NCI-H524 treated with DMSO at 0.1 percent for 48 hours (cell line): ENCODE measurements around the gene INSIG2.

Source experiments
- DNase-seq: peaks from one replicate; lab custom pipeline; 2025; lab: John Stamatoyannopoulos, UW

INSIG2 gene

DNA sequence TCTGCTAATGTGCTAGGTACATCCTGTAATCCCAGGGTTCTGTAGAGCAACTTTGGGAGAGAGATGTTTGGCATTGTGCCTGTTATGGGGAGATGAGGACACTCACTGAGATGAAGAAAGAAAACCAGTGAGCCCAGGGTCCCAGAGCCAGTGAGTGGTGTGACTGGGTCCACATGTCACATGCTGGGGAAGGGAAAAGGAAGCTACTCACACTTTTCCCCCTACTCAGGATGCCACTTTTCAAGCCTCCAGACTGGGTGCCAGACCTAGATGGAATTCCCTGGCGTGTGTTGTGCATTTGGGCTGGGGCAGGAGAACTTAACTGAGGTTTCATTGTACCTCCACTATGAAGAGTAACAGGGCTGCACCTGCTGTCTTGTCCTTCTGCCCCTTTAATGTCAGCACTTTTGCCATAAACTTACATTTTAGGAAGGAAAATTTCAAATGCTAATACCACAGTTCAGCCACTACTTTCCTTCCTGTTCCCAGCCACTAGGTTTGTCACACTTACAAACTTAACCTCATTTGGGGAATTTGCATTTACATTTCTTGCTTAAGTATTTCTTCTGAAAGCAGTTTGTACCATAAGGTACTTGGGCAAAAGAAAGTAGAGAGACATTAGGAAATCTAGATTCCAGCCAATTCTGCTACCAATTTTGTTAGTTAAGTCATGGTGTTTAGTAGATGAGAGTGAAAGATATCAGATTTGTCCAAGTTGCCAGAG, 10.2 kb downstream of the INSIG2 start:
- no peak for DNase-seq

GRCh38 chr2:118102433-118103082, 14.3 kb downstream of the INSIG2 start:
- no peak for DNase-seq

GRCh38 chr2:118103951-118104940, 16.0 kb downstream of the INSIG2 start:
- DNase-seq: no peak

DNA sequence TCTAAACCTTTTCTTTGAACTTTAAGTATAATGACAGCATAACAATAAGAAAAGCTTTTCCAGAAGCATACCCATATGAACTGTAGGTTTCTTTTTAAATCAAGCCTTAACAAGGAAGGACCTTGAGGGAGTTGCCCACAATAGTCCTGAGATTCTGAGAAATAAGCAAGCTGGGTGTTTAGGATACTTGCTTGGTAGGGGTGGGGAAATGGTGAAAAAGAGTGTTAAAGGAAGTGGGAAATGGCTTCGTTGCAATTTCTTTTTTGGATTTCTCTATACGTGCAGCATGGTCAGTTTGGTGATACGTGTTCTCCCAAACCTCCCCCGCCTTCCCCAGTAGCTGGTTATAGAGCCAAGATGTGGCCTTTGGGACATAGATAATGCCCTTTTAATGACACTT, 17.2 kb downstream of the INSIG2 start:
- DNase-seq: no peak

GRCh38 chr2:118106926-118107325, 18.7 kb downstream of the INSIG2 start:
- no peak for DNase-seq

DNA sequence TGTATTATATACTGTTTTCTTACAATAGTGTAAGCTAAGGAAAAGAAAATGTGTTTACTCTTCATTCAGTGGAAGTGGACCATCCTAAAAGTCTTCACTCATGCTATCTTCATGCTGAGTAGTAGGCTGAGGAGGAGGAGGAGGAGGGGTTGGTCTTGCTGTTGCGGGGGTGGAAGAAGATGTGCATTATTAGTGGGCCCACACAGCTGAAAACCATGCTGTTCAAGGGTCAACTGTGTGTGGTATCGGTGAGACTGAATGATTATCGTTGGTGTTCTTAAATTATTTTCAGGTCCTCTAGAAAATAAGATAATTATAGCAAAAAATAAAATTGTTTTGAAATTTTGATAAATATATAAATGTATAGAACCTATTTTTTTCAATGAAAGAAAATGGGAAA, 22.0 kb downstream of the INSIG2 start:
- DNase-seq: no peak

GRCh38 chr2:118110991-118111390, 22.7 kb downstream of the INSIG2 start:
- DNase-seq: no peak

- DNase-seq: no peak
Measured at GRCh38 chr2:118112771-118113334, 24.6 kb downstream of the INSIG2 start.

DNA sequence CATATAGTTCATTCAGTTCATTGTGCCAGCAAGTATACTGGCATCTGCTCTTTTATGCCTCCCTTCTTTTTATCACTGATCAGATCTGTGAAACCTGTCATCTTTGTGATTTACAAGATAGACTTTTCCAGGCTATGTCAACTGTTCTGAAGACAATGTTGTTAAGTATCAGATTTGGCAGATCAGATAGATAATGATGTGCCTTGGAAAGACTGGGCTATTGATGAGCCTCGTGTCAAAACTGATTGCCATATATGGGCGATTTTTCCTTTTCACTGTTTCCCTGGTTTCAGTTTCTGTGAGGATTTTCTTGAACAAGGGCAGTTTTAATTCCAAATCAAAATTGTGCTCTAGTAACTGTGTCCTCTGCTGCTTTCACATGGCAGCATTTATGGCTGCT, 26.6 kb downstream of the INSIG2 start:
- DNase-seq: no peak

DNA sequence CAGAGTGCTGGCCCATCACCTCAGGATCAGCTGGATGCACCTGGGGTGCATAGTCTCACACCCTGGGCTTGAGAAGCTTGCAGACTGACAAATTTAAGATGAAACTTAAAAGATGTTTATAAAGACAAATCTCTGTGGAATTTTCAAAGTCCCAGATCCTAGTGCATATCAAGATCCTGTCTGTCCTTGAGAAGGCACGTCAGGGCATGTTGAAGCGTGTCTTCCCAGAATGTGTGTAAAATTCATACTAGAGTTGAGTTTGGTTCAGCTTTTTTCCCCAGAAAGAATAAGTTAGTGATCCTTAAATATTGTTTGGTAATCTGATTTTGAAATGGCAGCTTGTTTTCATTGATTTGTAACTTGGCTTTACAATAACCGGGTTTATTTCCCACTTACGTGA, 27.5 kb downstream of the INSIG2 start:
- DNase-seq: no peak

DNA sequence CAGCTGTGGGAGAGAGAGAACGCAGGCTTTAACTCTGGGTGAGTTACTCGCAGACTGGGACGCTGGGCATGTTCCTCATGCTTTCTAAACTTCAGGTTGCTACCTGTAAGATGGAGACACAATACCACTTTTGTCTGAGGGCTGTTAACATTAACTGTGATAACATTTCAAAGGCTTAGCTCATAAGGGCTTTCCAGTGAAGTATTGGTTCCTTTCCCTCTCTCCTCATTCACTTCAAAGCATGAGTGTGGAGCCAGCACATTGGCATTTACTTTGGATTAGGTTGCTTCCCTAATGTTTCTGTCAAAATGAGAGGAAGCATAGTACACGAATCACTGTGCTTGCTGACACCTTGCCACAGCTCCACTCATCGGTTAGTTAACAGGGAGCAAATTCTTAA, 30.2 kb downstream of the INSIG2 start:
- DNase-seq: no peak

DNA sequence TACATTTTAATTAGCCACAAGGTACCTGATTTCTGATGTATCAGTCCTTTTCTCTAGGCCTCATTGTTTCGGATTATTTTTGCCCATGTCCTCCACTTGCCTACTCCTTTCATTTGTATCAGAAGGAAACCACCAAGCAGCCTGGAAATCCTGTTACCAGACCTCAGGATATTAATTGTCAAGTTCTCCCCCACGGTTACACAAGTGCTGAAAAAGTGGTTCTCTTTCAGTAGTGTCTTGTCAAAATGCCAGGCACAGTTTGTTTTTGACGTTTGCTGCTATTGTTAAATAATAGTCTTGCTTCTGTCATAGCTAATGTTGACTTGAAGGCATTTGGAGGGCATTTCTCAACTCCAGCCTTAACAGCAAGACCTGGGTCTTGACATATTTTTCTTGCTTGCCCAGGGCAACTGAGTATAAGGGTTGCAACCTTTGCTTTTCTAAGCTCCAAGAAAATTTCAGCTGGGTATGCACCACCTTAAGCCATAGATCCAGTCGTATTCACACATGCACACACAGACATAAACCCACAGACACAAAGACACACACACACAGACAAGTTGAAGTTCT, 31.0 kb downstream of the INSIG2 start:
- no peak for DNase-seq

GRCh38 chr2:118119761-118120400, 31.6 kb downstream of the INSIG2 start:
- DNase-seq: no peak

DNA sequence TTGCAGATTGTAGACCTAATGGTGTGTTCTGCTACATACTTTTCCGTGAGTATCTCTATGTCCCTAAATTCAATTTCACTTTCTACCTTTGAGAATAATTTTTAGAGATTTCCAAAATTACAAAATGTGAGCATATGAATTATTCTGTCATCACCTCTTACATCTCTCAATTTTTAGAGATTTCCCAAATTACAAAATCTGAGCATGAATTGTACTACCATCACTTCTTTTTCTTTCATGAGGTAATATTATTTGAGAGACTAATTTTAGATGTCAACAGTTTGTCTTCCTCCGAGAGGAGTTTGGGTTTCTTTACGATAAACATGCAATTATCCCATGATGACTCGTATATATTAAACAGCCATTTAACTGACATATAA, 32.1 kb downstream of the INSIG2 start:
- DNase-seq: no peak

DNA sequence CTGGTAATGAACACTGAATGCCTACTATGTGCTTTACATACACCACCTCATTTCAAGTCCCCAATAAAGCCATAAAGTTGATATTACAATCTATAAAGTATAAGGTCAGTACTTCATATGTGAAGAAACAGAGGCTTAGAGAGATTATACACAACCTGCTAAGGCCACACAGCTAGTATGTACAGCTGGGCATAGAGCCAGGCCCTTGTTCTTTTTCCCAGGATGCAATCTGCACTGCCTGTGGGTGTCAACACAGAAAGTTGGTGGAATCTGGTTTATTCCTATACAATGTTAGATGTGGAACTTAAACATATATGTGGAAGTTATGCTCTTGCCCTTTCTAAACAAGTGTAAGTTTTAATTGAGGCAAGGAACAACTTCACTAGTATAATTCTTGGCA, 32.8 kb downstream of the INSIG2 start:
- DNase-seq: no peak

DNA sequence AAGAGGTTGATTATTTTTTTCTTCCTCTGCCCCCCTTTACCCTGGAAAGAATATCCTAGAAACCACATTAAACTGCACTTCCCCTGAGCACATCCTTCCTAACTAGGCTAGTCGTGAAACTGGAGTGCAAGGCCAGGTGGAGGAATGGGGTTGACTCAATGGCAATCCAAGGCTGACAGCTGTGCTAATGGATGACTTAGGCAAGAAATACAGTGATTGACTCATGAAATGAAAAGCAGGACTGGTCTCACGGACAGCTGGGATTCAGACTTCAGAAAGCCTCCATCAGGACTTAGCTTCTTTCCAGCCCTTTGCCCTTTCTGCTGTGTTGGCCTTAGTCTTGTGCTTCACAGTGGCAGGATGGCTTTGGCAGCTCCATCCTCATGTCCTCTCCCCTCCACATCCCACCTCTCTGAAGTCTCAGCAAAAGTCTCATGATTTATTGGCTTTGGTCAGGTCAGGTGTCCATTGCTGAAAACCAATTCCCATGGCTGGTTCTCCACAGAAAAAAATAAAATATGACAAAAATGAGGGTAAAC, 33.8 kb downstream of the INSIG2 start:
- DNase-seq: no peak

GRCh38 chr2:118122594-118123281, 34.5 kb downstream of the INSIG2 start:
- DNase-seq: no peak

DNA sequence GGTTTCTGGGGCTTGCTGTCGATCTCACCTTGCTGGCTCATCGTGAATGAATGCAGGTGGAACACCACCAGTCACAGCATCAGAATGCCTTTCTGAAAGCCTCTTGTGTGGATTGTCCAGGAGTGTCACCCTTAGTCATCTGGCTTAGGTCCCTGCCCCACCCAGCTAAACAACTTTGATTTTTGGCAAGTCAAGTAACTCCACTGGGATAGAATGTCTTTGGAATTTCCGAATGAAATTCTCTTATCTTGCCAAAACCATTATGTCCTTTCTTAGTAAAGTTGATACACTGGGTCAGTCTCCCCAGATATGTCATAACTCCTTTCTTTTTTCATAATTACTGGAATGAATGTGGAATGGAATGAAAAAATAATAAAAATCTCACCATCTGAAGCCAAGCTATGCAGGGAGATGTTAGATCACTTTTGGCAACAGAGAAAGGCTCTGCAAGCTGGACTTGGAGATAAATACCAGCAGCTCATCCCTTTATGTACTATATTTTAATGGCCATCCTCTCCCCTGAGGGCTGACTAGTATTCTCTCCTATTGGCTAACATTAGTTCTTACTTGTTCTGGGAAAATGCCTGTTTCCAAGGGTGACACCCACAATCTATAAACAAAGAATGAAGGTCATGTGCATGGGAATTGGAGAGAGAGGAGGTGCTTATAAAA, 35.4 kb downstream of the INSIG2 start:
- no peak for DNase-seq

DNA sequence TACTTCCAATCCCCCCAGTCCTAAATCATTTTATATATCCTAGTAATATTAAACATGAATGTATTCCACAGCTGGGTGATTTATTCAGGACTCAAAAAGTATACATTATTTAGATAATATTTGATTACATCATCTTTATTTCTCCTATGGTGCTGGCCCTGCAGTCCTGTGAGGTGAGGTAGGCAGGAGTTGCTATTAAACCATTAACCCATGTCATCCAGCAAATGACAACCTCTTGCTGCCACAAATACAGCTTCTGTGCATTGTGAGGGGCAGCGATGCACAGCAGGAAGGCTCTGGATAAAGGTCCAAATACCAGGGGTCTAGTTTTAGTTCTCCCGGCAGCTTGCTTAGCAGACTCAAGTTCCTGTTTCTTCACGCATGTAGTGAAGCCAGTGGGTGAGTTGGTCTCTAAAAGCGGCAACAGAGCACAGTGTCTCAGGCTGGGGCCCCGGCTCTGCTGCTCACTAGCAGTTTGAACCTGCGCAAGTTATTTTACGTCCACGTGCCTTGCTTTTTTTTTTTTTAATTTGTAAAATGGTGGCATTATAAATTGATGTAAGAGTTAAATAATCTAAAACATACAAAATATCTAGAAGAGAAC, 36.1 kb downstream of the INSIG2 start:
- DNase-seq: no peak

DNA sequence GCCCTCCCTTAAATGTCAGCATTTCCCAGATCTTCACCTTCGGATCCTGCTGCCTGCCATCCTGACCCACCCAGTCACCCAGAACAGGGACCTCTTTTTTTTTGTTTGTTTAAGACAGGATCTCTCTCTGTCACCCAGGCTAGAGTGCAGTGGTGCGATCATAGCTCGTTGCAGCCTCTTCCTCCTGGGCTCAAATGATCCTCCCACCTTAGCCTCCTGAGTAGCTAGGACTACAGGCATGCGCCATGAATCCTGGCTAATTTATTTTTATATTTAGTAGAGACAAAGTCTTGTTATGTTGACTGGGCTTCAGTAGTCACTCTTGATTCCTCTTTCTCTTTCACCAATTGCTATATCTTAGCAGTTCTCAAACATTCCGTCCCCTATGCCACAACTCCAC, 39.0 kb downstream of the INSIG2 start:
- DNase-seq: no peak
